C4-2B (cell line): ENCODE data around the gene RAB40C.

Experiments used
- ZFX ChIP-seq: fragments of 450-650 bp; IDR thresholded peaks from 2 replicates; pipeline ENCODE4 v1.6.1; 2017
- TF ChIP-seq, protein P1 (sequence below): fragments of 450-650 bp; conservative IDR thresholded peaks from 2 replicates; pipeline ENCODE4 v1.5.1; 2017; ENCODE audit warnings: mild to moderate bottlenecking

DNA sequence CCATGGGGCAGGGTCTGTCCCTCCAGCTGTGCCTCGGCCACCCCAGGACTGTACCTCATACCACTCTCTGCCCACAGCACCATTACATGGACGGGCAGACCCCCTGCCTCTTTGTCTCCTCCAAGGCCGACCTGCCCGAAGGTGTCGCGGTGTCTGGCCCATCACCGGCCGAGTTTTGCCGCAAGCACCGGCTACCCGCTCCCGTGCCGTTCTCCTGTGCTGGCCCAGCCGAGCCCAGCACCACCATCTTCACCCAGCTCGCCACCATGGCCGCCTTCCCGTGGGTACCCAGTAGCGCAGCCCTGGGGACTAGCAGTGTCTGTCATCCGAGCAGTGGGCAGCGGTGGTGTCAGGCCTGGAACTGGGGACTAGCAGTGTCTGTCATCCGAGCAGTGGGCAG lies 83.0 kb downstream of the RAB40C start:
- TF ChIP-seq, protein P1, sequence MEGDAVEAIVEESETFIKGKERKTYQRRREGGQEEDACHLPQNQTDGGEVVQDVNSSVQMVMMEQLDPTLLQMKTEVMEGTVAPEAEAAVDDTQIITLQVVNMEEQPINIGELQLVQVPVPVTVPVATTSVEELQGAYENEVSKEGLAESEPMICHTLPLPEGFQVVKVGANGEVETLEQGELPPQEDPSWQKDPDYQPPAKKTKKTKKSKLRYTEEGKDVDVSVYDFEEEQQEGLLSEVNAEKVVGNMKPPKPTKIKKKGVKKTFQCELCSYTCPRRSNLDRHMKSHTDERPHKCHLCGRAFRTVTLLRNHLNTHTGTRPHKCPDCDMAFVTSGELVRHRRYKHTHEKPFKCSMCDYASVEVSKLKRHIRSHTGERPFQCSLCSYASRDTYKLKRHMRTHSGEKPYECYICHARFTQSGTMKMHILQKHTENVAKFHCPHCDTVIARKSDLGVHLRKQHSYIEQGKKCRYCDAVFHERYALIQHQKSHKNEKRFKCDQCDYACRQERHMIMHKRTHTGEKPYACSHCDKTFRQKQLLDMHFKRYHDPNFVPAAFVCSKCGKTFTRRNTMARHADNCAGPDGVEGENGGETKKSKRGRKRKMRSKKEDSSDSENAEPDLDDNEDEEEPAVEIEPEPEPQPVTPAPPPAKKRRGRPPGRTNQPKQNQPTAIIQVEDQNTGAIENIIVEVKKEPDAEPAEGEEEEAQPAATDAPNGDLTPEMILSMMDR = no peak
- no peak for TF ChIP-seq ZFX
